HG02981 (cell line): ENCODE results near the gene KLF6.

Experiments used
- ATAC-seq: cut with Tn5 transposase; IDR thresholded peaks from one replicate; pipeline ENCODE4 v1.9.1; 2021; ENCODE audit warnings: mild to moderate bottlenecking, moderate library complexity; ENCODE audit not compliant: unreplicated experiment

KLF6 gene

GRCh38 chr10:3784510-3785250, at the start of gene KLF6:
Gene KLF6, minus strand, starts transcription at chr10:3785209. Its CDS starts 195 bp downstream, at chr10:3785014.
- ATAC-seq: peak; percentile 0

GRCh38 chr10:3834404-3834803, 49.4 kb upstream of the KLF6 start:
- ATAC-seq: no peak

- no peak for ATAC-seq
Measured at GRCh38 chr10:3833046-3833445, 48.0 kb upstream of the KLF6 start.

DNA sequence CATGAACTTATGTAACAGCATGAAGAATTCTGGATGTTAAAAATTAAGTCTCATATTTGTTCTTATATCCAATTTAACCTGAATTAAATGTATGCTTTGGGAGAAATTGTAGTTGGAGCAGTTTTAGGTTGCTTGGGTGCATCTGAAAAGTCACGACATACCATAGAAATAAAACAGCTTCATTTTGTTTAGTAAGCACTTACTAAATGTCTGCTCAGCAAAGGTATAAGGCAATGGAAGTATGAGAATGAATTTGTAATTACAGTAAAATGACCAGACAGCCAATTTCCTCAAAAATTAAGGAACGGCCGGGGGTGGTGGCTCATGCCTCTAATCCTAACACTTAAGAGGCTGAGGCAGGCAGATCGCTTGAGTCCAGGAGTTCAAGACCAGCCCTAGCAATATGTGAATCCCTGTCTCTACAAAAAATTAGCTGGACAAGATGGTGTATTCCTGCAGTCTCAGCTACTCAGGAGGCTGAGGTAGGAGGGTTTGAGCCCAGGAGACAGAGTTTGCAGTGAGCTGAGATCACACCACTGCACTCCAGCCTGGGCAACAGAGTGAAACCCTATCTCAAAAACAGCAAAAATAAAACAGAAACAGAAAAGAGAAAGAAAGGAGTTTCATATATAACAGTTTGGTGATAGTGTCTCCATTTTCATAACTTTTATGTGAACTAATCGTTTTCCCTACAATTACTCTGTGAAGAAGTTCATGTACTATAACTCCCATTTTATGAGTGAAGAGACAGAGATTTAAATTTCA, 47.2 kb upstream of the KLF6 start:
- no peak for ATAC-seq

DNA sequence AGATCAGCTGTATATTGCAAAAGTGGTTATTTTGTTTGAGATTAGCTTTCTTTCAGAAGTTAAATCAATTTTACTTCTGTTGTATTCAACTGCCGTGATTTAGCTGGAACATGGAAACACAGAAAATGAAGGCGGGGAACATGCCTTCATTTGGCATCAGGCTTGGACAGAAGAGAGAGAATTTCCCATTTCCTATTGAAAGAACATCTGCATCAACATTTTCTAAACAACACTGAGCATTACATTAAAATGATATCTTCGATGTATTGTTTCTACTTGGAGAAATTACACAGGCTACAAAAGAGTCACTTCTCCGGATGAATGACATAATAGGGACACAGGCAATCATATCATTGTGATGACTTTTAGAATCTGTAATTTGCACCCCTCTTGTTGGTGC, 46.6 kb upstream of the KLF6 start:
- no peak for ATAC-seq

DNA sequence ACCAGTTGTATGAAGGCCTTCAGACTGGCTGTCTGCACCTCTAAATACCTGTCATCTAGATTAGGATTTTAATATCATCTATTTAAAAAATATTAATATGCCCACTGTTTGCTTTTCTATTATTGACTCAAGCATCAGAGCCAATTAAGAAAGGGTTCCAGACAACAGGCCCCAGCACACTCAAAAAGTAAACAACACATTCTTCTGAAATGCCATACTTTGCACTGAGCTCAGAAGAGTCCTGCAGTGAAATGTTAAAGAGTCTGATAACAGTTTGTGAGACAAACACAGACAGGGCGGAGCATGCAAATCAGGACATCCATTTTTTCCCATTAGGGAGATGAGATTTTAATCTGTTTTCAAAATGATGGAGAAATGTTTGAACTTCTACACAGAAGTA, 45.9 kb upstream of the KLF6 start:
- ATAC-seq: no peak

DNA sequence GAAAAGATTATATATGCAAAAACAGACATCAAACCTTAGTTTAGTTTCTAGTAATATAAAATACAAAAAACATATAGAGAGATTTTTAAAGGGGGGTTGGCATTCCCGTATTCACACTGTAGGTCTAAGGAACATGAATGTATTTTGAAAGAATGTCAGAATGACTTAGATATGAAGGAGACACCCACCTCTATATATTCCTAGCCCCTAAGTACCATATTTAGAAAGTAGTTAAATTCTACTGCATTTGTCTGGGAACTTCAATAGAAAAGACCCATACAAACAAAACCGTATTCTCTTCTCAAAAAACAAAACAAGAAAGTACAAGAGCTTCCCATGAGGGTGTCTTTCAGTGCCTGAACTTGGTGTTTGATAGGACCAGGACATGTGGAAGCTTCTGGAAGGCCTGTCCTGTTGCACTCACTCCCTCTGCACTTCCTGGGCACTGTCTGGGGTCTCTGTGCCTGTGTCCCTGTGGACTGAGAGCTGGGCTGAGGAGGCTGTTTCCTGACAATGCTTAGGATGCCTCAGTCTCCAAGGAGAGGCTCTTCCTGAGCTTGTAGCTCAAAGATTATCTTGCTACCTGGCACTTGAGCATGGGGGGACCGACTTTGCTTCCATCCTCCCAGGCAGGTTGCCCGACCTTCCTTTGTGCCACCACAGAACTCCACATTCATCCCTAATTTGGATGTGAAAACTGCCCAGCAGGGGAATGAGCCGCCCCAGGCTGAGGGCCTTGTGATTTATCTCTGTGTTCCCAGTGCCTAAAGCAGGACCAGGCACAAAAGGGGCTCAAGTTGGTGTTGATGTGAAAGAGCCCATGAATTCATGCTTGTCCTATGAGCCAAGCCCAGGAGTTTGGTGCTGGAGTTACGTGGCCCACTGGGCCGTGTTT, 44.4 kb upstream of the KLF6 start:
- no peak for ATAC-seq

DNA sequence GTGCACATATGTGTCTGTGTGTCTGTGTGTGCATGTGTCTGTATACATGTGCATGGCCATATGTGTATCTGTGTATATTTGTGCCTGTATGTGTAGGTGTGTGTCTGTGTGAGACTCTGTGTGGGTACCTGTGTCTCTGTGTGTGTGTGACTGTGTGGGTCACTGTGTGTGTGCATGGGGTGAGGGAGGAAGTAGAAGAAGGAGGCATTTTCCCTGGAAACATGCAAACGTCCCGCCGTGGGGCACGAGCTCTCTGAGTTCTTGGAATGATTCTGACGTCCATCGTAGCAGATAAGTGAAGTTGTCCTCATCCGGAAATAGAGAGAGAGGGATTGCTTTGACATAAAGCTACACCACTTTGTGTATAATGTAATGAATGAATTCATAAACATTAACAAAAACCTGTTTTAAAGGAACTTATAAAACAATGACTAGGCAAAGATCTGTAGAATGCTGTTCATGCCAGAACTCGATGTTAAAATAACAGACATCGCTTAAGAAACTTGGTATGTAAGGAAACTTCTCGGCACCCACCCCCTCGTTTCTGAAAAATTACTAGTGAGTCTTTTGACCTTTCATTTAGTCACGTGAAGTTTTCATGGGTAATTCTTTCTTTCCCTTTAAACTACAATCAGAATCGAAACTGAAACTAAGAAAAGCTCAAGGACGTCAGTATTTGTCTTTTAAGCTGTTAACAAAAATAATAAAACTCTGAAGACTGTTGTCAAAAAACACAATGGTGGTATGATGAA, 43.6 kb upstream of the KLF6 start:
- ATAC-seq: no peak

- no peak for ATAC-seq
Measured at GRCh38 chr10:3827768-3828403, 42.9 kb upstream of the KLF6 start.

GRCh38 chr10:3827266-3827665, 42.3 kb upstream of the KLF6 start:
- no peak for ATAC-seq

DNA sequence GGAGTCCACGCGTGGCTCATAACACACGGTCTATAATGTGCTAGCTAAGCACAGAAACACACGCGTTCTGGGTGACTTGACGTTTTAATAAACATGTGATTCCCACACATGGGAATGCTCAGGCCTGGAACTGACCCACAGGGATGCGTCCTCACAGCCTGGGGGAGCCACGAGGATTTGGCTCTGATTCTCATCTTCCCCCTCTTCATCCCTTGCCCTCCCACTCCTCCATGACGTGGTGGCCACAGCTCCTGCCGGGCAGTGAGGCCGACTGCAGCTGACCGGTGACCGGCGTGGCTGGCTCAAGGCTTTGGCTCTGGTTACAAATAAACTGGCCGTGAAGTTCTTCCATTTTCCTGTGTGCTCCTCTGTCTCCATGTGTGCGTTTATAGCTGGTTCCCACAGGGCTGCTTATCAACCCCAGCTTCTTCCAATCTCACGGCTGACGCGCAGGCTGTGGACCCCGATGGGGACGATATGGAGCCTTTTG, 40.9 kb upstream of the KLF6 start:
- no peak for ATAC-seq

- no peak for ATAC-seq
Measured at GRCh38 chr10:3825244-3825643, 40.2 kb upstream of the KLF6 start.

DNA sequence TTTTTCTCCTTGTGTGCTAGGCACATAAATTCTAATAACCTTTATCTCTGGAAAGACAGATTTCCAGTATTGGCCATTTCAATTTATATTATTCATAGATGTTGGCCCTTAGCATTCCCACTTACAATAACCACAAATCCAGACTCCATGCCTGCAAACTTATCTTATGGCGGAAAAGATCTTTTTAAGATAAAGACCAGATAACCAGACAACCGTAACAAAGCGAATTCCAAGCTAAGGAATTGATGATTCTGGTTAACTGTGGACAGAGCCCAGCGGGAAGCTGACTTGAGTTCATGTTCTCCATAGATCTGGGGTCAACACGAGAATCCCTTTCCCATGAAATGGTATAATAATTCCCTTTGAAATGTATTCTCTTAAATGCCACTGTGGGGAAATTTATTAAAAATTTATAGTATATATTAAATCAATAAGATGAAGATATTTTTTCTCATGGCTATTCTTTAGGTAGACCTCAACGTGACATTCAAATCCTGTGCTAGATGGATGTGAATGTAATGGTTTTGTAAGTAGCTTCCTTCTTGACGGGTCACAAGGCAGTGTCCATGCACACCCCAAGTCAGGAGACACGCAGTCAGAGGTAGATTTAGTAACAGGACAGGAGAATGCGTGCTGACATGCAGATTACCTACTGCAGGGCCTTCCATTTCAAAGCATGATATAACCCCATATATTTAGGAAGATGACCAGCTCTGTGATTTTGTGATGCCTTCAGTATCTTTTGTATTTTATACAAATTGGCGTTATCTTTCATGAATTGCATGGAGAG, 37.7 kb upstream of the KLF6 start:
- ATAC-seq: no peak

DNA sequence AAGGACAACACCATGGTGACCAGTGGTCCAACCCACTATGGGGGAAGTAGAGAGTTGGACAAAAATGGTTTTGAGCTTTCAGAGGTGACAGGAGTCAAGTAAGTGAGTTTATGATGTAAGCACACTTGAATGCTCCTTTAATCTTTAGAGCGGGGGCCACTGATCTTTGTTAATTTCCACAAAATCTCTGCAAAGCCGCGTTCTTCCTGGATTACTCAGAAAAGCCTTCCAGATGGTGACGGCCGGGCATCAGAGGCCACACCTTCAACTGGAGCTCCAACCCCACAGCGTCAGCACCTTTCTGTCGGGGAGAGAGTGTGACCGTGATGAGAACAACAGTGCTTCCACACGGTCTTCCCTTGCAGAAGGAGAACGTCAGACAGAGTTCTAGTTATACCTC, 35.2 kb upstream of the KLF6 start:
- no peak for ATAC-seq

GRCh38 chr10:3816995-3817394, 32.0 kb upstream of the KLF6 start:
- no peak for ATAC-seq

- ATAC-seq: no peak
Measured at GRCh38 chr10:3814838-3815220, 29.8 kb upstream of the KLF6 start.

GRCh38 chr10:3813986-3814837, 29.2 kb upstream of the KLF6 start:
- no peak for ATAC-seq

GRCh38 chr10:3813267-3813666, 28.3 kb upstream of the KLF6 start:
- no peak for ATAC-seq
